Naive thymus-derived CD4-positive, alpha-beta T cell (primary cell): ENCODE results near the gene KCTD2. TPM values are rescaled to one million over a fixed set of nuclear protein-coding genes. Genes with fewer than 3 reads are reported as not detected.

ENCODE experiments used
- ATAC-seq: fragments of 150-1000 bp; cut with Tn5 transposase; 2 replicates; pipeline ENCODE4 v1.10.0; 2021; ENCODE audit warnings: mild to moderate bottlenecking, moderate library complexity
- CTCF ChIA-PET: fragments of 350-600 bp; sonication (Branson Sonifier 250); formaldehyde crosslinking; loops from one replicate; lab custom pipeline; 2021; ENCODE audit warnings: antibody characterized with exemption; lab: Charles Lee
- POLR2A ChIA-PET: fragments of 350-600 bp; sonication (Branson Sonifier 250); formaldehyde crosslinking; loops from one replicate; lab custom pipeline; 2021; ENCODE audit warnings: antibody characterized with exemption, inconsistent platforms; lab: Charles Lee
- DNase-seq, 9 donors: peaks; one replicate each; pipeline versions ENCODE4 v3.0.0 to v3.0.0-alpha.2; 2020 to 2022; ENCODE audit warnings: mixed read lengths in 1 of 9
- H3K27ac ChIP-seq: one replicate; pipeline ENCODE4 v1.7.0; 2013; ENCODE audit warnings: mild to moderate bottlenecking, low read depth, low read length, moderate library complexity
- H3K27me3 ChIP-seq, 2 donors: one replicate each; pipeline ENCODE4 v1.7.0; 2013; ENCODE audit warnings: low read length in 2 of 2, mild to moderate bottlenecking in 2 of 2, moderate library complexity in 2 of 2; ENCODE audit not compliant: control insufficient read depth in 2 of 2, insufficient read depth in 2 of 2
- H3K36me3 ChIP-seq, 3 experiments: 1 replicate in 2 of 3; 2 replicates in 1 of 3; pipeline ENCODE4 v1.7.0; 2013; ENCODE audit warnings: low read length in 3 of 3, mild to moderate bottlenecking in 3 of 3, moderate library complexity in 1 of 3; ENCODE audit not compliant: insufficient read depth in 3 of 3, control insufficient read depth in 2 of 3
- H3K4me1 ChIP-seq, 2 donors: one replicate each; pipeline ENCODE4 v1.7.0; 2013; ENCODE audit warnings: low read length in 2 of 2, mild to moderate bottlenecking in 2 of 2, moderate library complexity in 1 of 2; ENCODE audit not compliant: control insufficient read depth in 2 of 2, insufficient read depth in 2 of 2
- H3K4me3 ChIP-seq: 2 replicates; pipeline ENCODE4 v1.7.0; 2013; ENCODE audit warnings: mild to moderate bottlenecking, low read length
- H3K9me3 ChIP-seq, 3 experiments: 1 replicate in 2 of 3; 2 replicates in 1 of 3; pipeline ENCODE4 v1.7.0; 2013; ENCODE audit warnings: low read length in 3 of 3; ENCODE audit not compliant: control insufficient read depth in 2 of 3
- H3K27ac Mint-ChIP-seq, 9 donors: one replicate each; pipeline ENCODE4 v1.8.0; 2020 to 2022; ENCODE audit warnings: mixed read lengths in 9 of 9, mild to moderate bottlenecking in 8 of 9, moderate library complexity in 5 of 9, inconsistent platforms in 2 of 9
- H3K27me3 Mint-ChIP-seq, 5 donors: one replicate each; pipeline ENCODE4 v1.8.0; 2021 to 2022; ENCODE audit warnings: mixed read lengths in 5 of 5, mild to moderate bottlenecking in 1 of 5
- H3K36me3 Mint-ChIP-seq, 5 donors: one replicate each; pipeline ENCODE4 v1.8.0; 2020 to 2022; ENCODE audit warnings: mixed read lengths in 5 of 5, mild to moderate bottlenecking in 3 of 5, inconsistent platforms in 1 of 5
- H3K4me1 Mint-ChIP-seq, 7 donors: one replicate each; pipeline ENCODE4 v1.8.0; 2020 to 2022; ENCODE audit warnings: mixed read lengths in 7 of 7, mild to moderate bottlenecking in 3 of 7, inconsistent platforms in 1 of 7
- H3K4me3 Mint-ChIP-seq, 10 donors: one replicate each; pipeline ENCODE4 v1.8.0; 2020 to 2022; ENCODE audit warnings: mild to moderate bottlenecking in 10 of 10, mixed read lengths in 10 of 10, moderate library complexity in 6 of 10, inconsistent platforms in 2 of 10
- H3K9me3 Mint-ChIP-seq, 11 donors: one replicate each; pipeline ENCODE4 v1.8.0; 2020 to 2022; ENCODE audit warnings: mixed read lengths in 11 of 11, mild to moderate bottlenecking in 4 of 11, inconsistent platforms in 1 of 11, moderate library complexity in 1 of 11
- intact Hi-C, 2 donors: fragments of 100-400 bp; cut with micrococcal nuclease; formaldehyde crosslinking; loops; one replicate each; pipeline ENCODE4 v1.15.1; 2023
- polyA plus RNA-seq, 2 donors: library from polyadenylated mRNA; unstranded; fragments of 300-500 nt; fragmentation: Illumina TruSeq; gene quantifications; one replicate each; pipeline ENCODE4 v1.2.3, GENCODE V29; 2021
- total RNA-seq, 6 experiments: library from RNA in 5 of 6; stranded (reverse) in 5 of 6; gene quantifications; 1 replicate in 5 of 6; 2 replicates in 1 of 6; pipeline ENCODE4 v1.2.3 and lab custom pipeline; 2021 to 2026

Gene KCTD2
- total and polyA plus RNA-seq, 7 experiments from 2014 or later, result 4.8 to 35.7 (median 20.1) TPM

GRCh38 chr17:75009139-75009724 lies 37.8 kb upstream of the KCTD2 start:
- H3K4me1 ChIP-seq, result peaks cover 9 to 14% of the 10 kb centered on the region in 2 donors
- H3K9me3 Mint-ChIP-seq, result no peaks in the 10 kb centered on the region
- ATAC-seq, result no peak
- no peak overlapping the region for H3K27ac Mint-ChIP-seq
- no peak overlapping the region for H3K27ac ChIP-seq
- H3K27me3 ChIP-seq, result no peaks in the 10 kb centered on the region
- intact Hi-C loops, result no loop called here
- POLR2A ChIA-PET, result interaction anchor here (0.7 to 2.8 kb wide), 4 partner anchors 31 to 102 kb away, joined by 3 to 9 read pairs (median 4); partner anchors contain the start of gene HID1
- peak overlapping the region in 1 of 10 donors; percentile 38 for H3K4me3 Mint-ChIP-seq
- H3K36me3 Mint-ChIP-seq, result peaks cover 0 to 3% (median 2%) of the 10 kb centered on the region in 5 donors
- peaks cover 15 to 27% (median 20%) of the 10 kb centered on the region in 7 donors for H3K4me1 Mint-ChIP-seq
- no peaks in the 10 kb centered on the region for H3K9me3 ChIP-seq
- no peak for DNase-seq
- H3K36me3 ChIP-seq, result peaks cover 0 to 5% (median 0%) of the 10 kb centered on the region in 3 experiments
- CTCF ChIA-PET, result interaction anchor here (0.5 to 5.1 kb wide), 4 partner anchors 22 to 174 kb away, joined by 3 to 42 read pairs (median 4); partner anchors contain the start of gene CDR2L
- no peak overlapping the region for H3K4me3 ChIP-seq
- H3K27me3 Mint-ChIP-seq, result peaks cover 0 to 5% (median 0%) of the 10 kb centered on the region in 5 donors

- DNase-seq, result no peak
- POLR2A ChIA-PET, result interaction anchor here (0.6 to 3.7 kb wide), 15 partner anchors 10 to 251 kb away, joined by 3 to 50 read pairs (median 10); partner anchors contain the start of genes ATP5PD, CDR2L, FDXR and GGA3
- intact Hi-C loops, result no loop called here
- Mint-ChIP-seq H3K4me3 (peak overlapping the region; percentile 18 to 98 (median 52)), H3K27ac (peak overlapping the region in 6 of 9 donors; percentile 5 to 95 (median 64)), H3K9me3 (no peaks in the 10 kb centered on the region), H3K27me3 (peaks cover 0 to 4% (median 0%) of the 10 kb centered on the region in 5 donors), H3K4me1 (peaks cover 22 to 38% (median 30%) of the 10 kb centered on the region in 7 donors), H3K36me3 (peaks cover 0 to 11% (median 3%) of the 10 kb centered on the region in 5 donors)
- Histone ChIP-seq H3K27ac (no peak overlapping the region), H3K4me1 (peaks cover 9 to 14% of the 10 kb centered on the region in 2 donors), H3K36me3 (peaks cover 0 to 5% (median 0%) of the 10 kb centered on the region in 3 experiments), H3K4me3 (no peak overlapping the region), H3K27me3 (no peaks in the 10 kb centered on the region), H3K9me3 (no peaks in the 10 kb centered on the region)
- no peak for ATAC-seq
- CTCF ChIA-PET, result interaction anchor here (0.8 to 5.1 kb wide), 9 partner anchors 23 to 100 kb away, joined by 3 to 42 read pairs (median 6); partner anchors contain the start of genes CDR2L and HID1
Measured at GRCh38 chr17:75010683-75011400, 36.2 kb upstream of the KCTD2 start.

- H3K4me3 ChIP-seq, result peak overlapping the region; percentile 69
- no peaks in the 10 kb centered on the region for H3K9me3 ChIP-seq
- peaks cover 0 to 8% (median 0%) of the 10 kb centered on the region in 3 experiments for H3K36me3 ChIP-seq
- H3K27ac ChIP-seq, result peak overlapping the region; percentile 83
- Mint-ChIP-seq H3K4me1 (peaks cover 25 to 38% (median 35%) of the 10 kb centered on the region in 7 donors), H3K27ac (peak overlapping the region in 8 of 9 donors; percentile 82 to 97 (median 92)), H3K27me3 (peaks cover 0 to 4% (median 0%) of the 10 kb centered on the region in 5 donors), H3K4me3 (peak overlapping the region; percentile 76 to 98 (median 94)), H3K9me3 (no peaks in the 10 kb centered on the region), H3K36me3 (peaks cover 0 to 16% (median 7%) of the 10 kb centered on the region in 5 donors)
- ATAC-seq (no peak), DNase-seq (no peak)
- ChIA-PET CTCF (interaction anchor here (0.7 to 5.1 kb wide), 13 partner anchors 12 to 622 kb away, joined by 3 to 42 read pairs (median 4); partner anchors contain the start of genes CDR2L, HID1 and OTOP2), POLR2A (interaction anchor here (0.6 to 3.7 kb wide), 24 partner anchors 11 to 383 kb away, joined by 3 to 50 read pairs (median 8); partner anchors contain the start of genes ARMC7, ATP5PD, CDR2L and GGA3)
- H3K27me3 ChIP-seq, result no peaks in the 10 kb centered on the region
- intact Hi-C loops, result loop anchor here (1.0 to 2.0 kb wide), 8 partner anchors 21 to 50 kb away; partner anchors contain the start of genes CDR2L (in 2 of the 2), ATP5PD (in 1 of the 2) and KCTD2 (in 1 of the 2)
- H3K4me1 ChIP-seq, result peaks cover 9 to 14% of the 10 kb centered on the region in 2 donors
Measured at GRCh38 chr17:75011401-75012095, 35.5 kb upstream of the KCTD2 start.

- ATAC-seq, result no peak
- no peak for DNase-seq
Measured at GRCh38 chr17:75012096-75012345, 35.0 kb upstream of the KCTD2 start.

GRCh38 chr17:75012346-75013091 lies 34.5 kb upstream of the KCTD2 start, which contains the start of gene MRPL58:
Gene MRPL58, plus strand, starts transcription at chr17:75012670. Its CDS starts 17 bp downstream, at chr17:75012687.
- ChIA-PET POLR2A (interaction anchor here (0.6 to 3.7 kb wide), 40 partner anchors 8 to 472 kb away, joined by 3 to 50 read pairs (median 4); partner anchors contain the start of genes ARMC7, ATP5PD, CDR2L and GGA3), CTCF (interaction anchor here (0.6 to 5.1 kb wide), 19 partner anchors 9 to 622 kb away, joined by 3 to 42 read pairs (median 4); partner anchors contain the start of genes CDR2L, HID1 and OTOP2)
- Histone ChIP-seq H3K27ac (peak within 1 kb of the TSS; percentile 83), H3K4me3 (peak within 1 kb of the TSS; percentile 69), H3K27me3 (no peaks in the 10 kb centered on the region), H3K4me1 (peaks cover 9 to 14% of the 10 kb centered on the region in 2 donors), H3K36me3 (peaks cover 0 to 14% (median 0%) of the 10 kb centered on the region in 3 experiments), H3K9me3 (no peaks in the 10 kb centered on the region)
- intact Hi-C loops, result loop anchor here (1.0 to 2.0 kb wide), 8 partner anchors 20 to 51 kb away; partner anchors contain the start of genes CDR2L (in 2 of the 2), ATP5PD (in 1 of the 2) and KCTD2 (in 1 of the 2)
- Mint-ChIP-seq H3K4me1 (peaks cover 25 to 38% (median 35%) of the 10 kb centered on the region in 7 donors), H3K9me3 (no peaks in the 10 kb centered on the region), H3K4me3 (peak within 1 kb of the TSS; percentile 76 to 98 (median 94)), H3K27me3 (peaks cover 0 to 4% (median 0%) of the 10 kb centered on the region in 5 donors), H3K27ac (peak within 1 kb of the TSS; percentile 5 to 97 (median 92)), H3K36me3 (peaks cover 0 to 16% (median 7%) of the 10 kb centered on the region in 5 donors)
- ATAC-seq, result peak; percentile 97
- DNase-seq, result peak; percentile 66 to 81 (median 75)

More at GRCh38 chr17:75012096-75012345, 35.0 kb upstream of the KCTD2 start:
- peak overlapping the region; percentile 69 for H3K4me3 ChIP-seq
- H3K9me3 ChIP-seq, result no peaks in the 10 kb centered on the region
- H3K27me3 ChIP-seq, result no peaks in the 10 kb centered on the region
- Mint-ChIP-seq H3K4me1 (peaks cover 25 to 38% (median 35%) of the 10 kb centered on the region in 7 donors), H3K9me3 (no peaks in the 10 kb centered on the region), H3K27ac (peak overlapping the region in 8 of 9 donors; percentile 82 to 97 (median 92)), H3K27me3 (peaks cover 0 to 4% (median 0%) of the 10 kb centered on the region in 5 donors), H3K4me3 (peak overlapping the region; percentile 76 to 98 (median 94)), H3K36me3 (peaks cover 0 to 16% (median 7%) of the 10 kb centered on the region in 5 donors)
- intact Hi-C loops, result loop anchor here (1.0 to 2.0 kb wide), 8 partner anchors 20 to 51 kb away; partner anchors contain the start of genes CDR2L (in 2 of the 2), ATP5PD (in 1 of the 2) and KCTD2 (in 1 of the 2)
- peak overlapping the region; percentile 83 for H3K27ac ChIP-seq
- ChIA-PET CTCF (interaction anchor here (0.7 to 5.1 kb wide), 14 partner anchors 12 to 622 kb away, joined by 3 to 42 read pairs (median 4); partner anchors contain the start of genes CDR2L, HID1 and OTOP2), POLR2A (interaction anchor here (0.6 to 3.7 kb wide), 31 partner anchors 9 to 473 kb away, joined by 3 to 50 read pairs (median 5); partner anchors contain the start of genes ARMC7, ATP5PD, CDR2L and GGA3)
- peaks cover 0 to 13% (median 0%) of the 10 kb centered on the region in 3 experiments for H3K36me3 ChIP-seq
- H3K4me1 ChIP-seq, result peaks cover 9 to 14% of the 10 kb centered on the region in 2 donors
